Activated T-cell treated with anti-CD3 and anti-CD28 coated beads, Interleukin-2, amount 50 U/mL, for 24 hours (primary cell): ENCODE measurements around the gene PCGF6.

Source experiments
- DNase-seq: peaks from one replicate; pipeline ENCODE4 v3.0.0-alpha.2; 2020
- H3K27ac Mint-ChIP-seq: 2 replicates; pipeline ENCODE4 v1.8.0; 2020; ENCODE audit warnings: mild to moderate bottlenecking, mixed read lengths
- H3K27me3 Mint-ChIP-seq: 2 replicates; pipeline ENCODE4 v1.8.0; 2020; ENCODE audit warnings: mixed read lengths
- H3K36me3 Mint-ChIP-seq: 2 replicates; pipeline ENCODE4 v1.8.0; 2020; ENCODE audit warnings: low read depth, mixed read lengths
- H3K4me1 Mint-ChIP-seq: 2 replicates; pipeline ENCODE4 v1.8.0; 2020; ENCODE audit warnings: low read depth, mixed read lengths
- H3K4me3 Mint-ChIP-seq: 2 replicates; pipeline ENCODE4 v1.8.0; 2020; ENCODE audit warnings: mild to moderate bottlenecking, moderate library complexity, mixed read lengths
- H3K9me3 Mint-ChIP-seq: 2 replicates; pipeline ENCODE4 v1.8.0; 2020; ENCODE audit warnings: mixed read lengths

The PCGF6 gene

GRCh38 chr10:103256613-103257012 lies 94.3 kb downstream of the PCGF6 start:
- Mint-ChIP-seq H3K4me1 (peaks cover 6% of the 10 kb centered on the region), H3K27me3 (peaks cover 10% of the 10 kb centered on the region), H3K4me3 (no peak overlapping the region), H3K36me3 (no peaks in the 10 kb centered on the region), H3K9me3 (peaks cover 4% of the 10 kb centered on the region), H3K27ac (no peak overlapping the region)
- no peak for DNase-seq

DNA sequence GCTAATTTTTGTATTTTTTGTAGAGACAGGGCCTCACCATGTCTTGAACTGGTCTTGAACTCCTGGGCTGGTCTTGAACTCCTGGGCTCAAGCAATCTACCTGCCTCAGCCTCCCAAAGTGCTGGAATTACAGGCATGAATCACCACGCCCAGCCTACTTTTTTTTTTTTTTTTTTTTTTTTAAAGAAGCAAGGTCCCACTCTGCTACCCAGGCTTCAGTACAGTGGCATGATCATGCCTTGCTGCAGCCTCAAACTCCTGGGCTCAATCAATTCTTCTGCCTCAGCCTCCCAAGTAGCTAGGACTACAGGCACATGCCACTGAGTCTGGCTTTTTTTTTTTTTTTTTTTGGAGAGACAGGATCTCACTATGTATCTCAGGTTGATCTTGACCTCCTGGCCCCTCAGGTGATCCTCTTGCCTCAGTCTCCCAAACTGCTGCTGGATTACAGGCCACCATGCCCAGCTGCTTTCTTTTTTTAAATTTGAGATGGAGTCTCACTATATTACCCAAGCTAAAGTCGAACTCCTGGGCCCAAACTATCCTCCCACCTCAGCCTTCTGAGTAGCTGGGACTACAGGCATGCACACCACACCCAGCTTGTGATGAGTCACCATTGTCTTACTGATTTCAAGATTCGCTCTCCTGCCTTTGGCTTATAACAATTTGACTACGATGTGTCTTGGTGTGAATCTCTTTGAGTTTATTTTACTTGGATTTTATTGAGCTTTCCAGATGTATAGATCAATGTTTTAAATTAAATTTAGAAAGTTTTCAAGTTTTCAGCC lies 96.2 kb downstream of the PCGF6 start:
- Mint-ChIP-seq H3K36me3 (no peaks in the 10 kb centered on the region), H3K9me3 (peaks cover 7% of the 10 kb centered on the region)
- no peak for DNase-seq

GRCh38 chr10:103254113-103254512 lies 96.8 kb downstream of the PCGF6 start:
- no peak for DNase-seq
- H3K27me3 Mint-ChIP-seq: peaks cover 2% of the 10 kb centered on the region
- H3K4me3 Mint-ChIP-seq: no peak overlapping the region
- no peak overlapping the region for H3K27ac Mint-ChIP-seq
- H3K9me3 Mint-ChIP-seq: peaks cover 7% of the 10 kb centered on the region
- H3K4me1 Mint-ChIP-seq: peaks cover 4% of the 10 kb centered on the region
- H3K36me3 Mint-ChIP-seq: no peaks in the 10 kb centered on the region

More for the DNA sequence above, 96.2 kb downstream of the PCGF6 start:
- Mint-ChIP-seq H3K27ac (no peak overlapping the region), H3K4me1 (peaks cover 4% of the 10 kb centered on the region), H3K4me3 (no peak overlapping the region), H3K27me3 (peaks cover 2% of the 10 kb centered on the region)
